Ishikawa (cell line): ENCODE results near the gene TNRC6B.

Source experiments
- CEBPB ChIP-seq: IDR thresholded peaks from 2 replicates; pipeline ENCODE4 v1.6.1; 2012
- CREB1 ChIP-seq: IDR thresholded peaks from 2 replicates; pipeline ENCODE4 v1.6.1; 2012; ENCODE audit warnings: low read depth
- EGR1 ChIP-seq: IDR thresholded peaks from 2 replicates; pipeline ENCODE4 v1.6.1; 2012
- EP300 ChIP-seq: IDR thresholded peaks from 2 replicates; pipeline ENCODE4 v1.6.1; 2012; ENCODE audit warnings: borderline replicate concordance
- FOXM1 ChIP-seq: IDR thresholded peaks from 2 replicates; pipeline ENCODE4 v1.6.1; 2012; ENCODE audit warnings: low read depth, borderline replicate concordance
- MAX ChIP-seq: IDR thresholded peaks from 2 replicates; pipeline ENCODE4 v1.6.1; 2012
- NFIC ChIP-seq: IDR thresholded peaks from 2 replicates; pipeline ENCODE4 v1.6.1; 2012
- RAD21 ChIP-seq: IDR thresholded peaks from 2 replicates; pipeline ENCODE4 v1.6.1; 2012; ENCODE audit warnings: low read depth
- REST ChIP-seq: IDR thresholded peaks from 2 replicates; pipeline ENCODE4 v1.6.1; 2012; ENCODE audit warnings: low read depth, mild to moderate bottlenecking
- TAF1 ChIP-seq: IDR thresholded peaks from 2 replicates; pipeline ENCODE4 v1.6.1; 2012; ENCODE audit warnings: low read depth, mild to moderate bottlenecking
- TCF12 ChIP-seq: IDR thresholded peaks from 2 replicates; pipeline ENCODE4 v1.6.1; 2012; ENCODE audit warnings: low read depth
- TEAD4 ChIP-seq: IDR thresholded peaks from 2 replicates; pipeline ENCODE4 v1.6.1; 2012
- USF1 ChIP-seq: IDR thresholded peaks from 2 replicates; pipeline ENCODE4 v1.6.1; 2012
- YY1 ChIP-seq: IDR thresholded peaks from 2 replicates; pipeline ENCODE4 v1.6.1; 2012; ENCODE audit warnings: low read depth
- ZBTB7A ChIP-seq: IDR thresholded peaks from 2 replicates; pipeline ENCODE4 v1.6.1; 2012; ENCODE audit warnings: low read depth

Gene TNRC6B

GRCh38 chr22:40302149-40302548 is 124.4 kb downstream of the TNRC6B start:
- no peak for TF ChIP-seq FOXM1
- no peak for TF ChIP-seq EP300
- no peak for TF ChIP-seq CREB1
- no peak for TF ChIP-seq REST
- no peak for TF ChIP-seq EGR1
- no peak for TF ChIP-seq TEAD4
- TF ChIP-seq USF1 = no peak
- TF ChIP-seq RAD21 = no peak
- TF ChIP-seq YY1 = no peak
- TF ChIP-seq MAX = no peak
- no peak for TF ChIP-seq TCF12
- TF ChIP-seq CEBPB = no peak

- no peak for TF ChIP-seq YY1
- TF ChIP-seq CEBPB = no peak
- TF ChIP-seq ZBTB7A = no peak
- TF ChIP-seq TEAD4 = no peak
- no peak for TF ChIP-seq USF1
- TF ChIP-seq EGR1 = no peak
- TF ChIP-seq NFIC = no peak
- TF ChIP-seq FOXM1 = no peak
- TF ChIP-seq REST = no peak
- TF ChIP-seq MAX = no peak
These were observed 127.9 kb downstream of the TNRC6B start for GRCh38 chr22:40305625-40306024.

- no peak for TF ChIP-seq EGR1
- TF ChIP-seq FOXM1 = no peak
- TF ChIP-seq TCF12 = no peak
- no peak for TF ChIP-seq CREB1
- no peak for TF ChIP-seq EP300
- TF ChIP-seq ZBTB7A = no peak
- TF ChIP-seq USF1 = no peak
- TF ChIP-seq REST = no peak
These were observed 131.4 kb downstream of the TNRC6B start for GRCh38 chr22:40308999-40309573.

- TF ChIP-seq FOXM1 (no peak), TEAD4 (no peak), REST (no peak), EP300 (no peak), ZBTB7A (no peak), CEBPB (no peak), MAX (no peak), TAF1 (no peak), EGR1 (no peak), NFIC (no peak), RAD21 (no peak), YY1 (no peak), CREB1 (no peak), TCF12 (no peak)
These were observed 131.9 kb downstream of the TNRC6B start for GRCh38 chr22:40309631-40310030.
